GM10248 (cell line): ENCODE data around the gene NFE2L1.

Source experiments
- CTCF ChIA-PET: fragments of 300-600 bp; sonication (Branson Sonifier 250); formaldehyde crosslinking; extraction: SDS; loops from one replicate; lab custom pipeline; 2021; ENCODE audit warnings: antibody characterized with exemption; lab: Yijun Ruan, JAX
- POLR2A ChIA-PET: fragments of 350-650 bp; sonication (Branson Sonifier 250); formaldehyde crosslinking; extraction: SDS; loops from one replicate; lab custom pipeline; 2020; ENCODE audit warnings: antibody characterized with exemption; lab: Yijun Ruan, JAX
- DNase-seq: peaks from one replicate; pipeline ENCODE4 v3.0.0; 2012; ENCODE audit errors: extremely low spot score
- TF ChIP-seq, protein P1 (sequence below): IDR thresholded peaks from 2 replicates; pipeline ENCODE4 v1.5.1; 2012; ENCODE audit warnings: mild to moderate bottlenecking, low read depth; ENCODE audit errors: extremely low read depth, missing control alignments, control extremely low read depth

NFE2L1 gene

DNA sequence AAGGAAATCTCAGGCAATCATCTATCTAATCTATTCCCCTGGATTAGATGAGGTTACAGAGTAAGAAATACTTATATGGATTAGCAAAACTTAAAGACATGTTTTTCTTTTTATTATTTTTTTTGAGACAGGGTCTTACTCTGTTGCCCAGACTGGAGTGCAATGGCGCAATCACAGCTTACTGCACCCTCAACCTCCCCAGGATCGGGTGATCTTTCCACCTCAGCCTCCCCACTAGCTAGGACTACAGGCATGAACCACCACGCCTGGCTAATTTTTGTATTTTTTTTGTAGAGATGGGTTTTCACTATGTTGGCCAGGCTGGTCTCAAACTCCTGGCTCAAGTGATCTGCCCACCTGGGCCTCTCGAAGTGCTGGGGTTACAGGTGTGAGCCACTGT, 3.3 kb upstream of the NFE2L1 start:
- POLR2A ChIA-PET, result interaction anchor here (0.8 kb wide), 1 partner anchor 10 kb away, joined by 19 read pairs; no protein-coding TSS in a partner anchor
- DNase-seq, result no peak
- TF ChIP-seq, protein P1, sequence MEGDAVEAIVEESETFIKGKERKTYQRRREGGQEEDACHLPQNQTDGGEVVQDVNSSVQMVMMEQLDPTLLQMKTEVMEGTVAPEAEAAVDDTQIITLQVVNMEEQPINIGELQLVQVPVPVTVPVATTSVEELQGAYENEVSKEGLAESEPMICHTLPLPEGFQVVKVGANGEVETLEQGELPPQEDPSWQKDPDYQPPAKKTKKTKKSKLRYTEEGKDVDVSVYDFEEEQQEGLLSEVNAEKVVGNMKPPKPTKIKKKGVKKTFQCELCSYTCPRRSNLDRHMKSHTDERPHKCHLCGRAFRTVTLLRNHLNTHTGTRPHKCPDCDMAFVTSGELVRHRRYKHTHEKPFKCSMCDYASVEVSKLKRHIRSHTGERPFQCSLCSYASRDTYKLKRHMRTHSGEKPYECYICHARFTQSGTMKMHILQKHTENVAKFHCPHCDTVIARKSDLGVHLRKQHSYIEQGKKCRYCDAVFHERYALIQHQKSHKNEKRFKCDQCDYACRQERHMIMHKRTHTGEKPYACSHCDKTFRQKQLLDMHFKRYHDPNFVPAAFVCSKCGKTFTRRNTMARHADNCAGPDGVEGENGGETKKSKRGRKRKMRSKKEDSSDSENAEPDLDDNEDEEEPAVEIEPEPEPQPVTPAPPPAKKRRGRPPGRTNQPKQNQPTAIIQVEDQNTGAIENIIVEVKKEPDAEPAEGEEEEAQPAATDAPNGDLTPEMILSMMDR, result no peak
- CTCF ChIA-PET, result interaction anchor here (0.7 to 3.0 kb wide), 5 partner anchors 9 to 32 kb away, joined by 3 to 29 read pairs (median 6); no protein-coding TSS in a partner anchor

DNA sequence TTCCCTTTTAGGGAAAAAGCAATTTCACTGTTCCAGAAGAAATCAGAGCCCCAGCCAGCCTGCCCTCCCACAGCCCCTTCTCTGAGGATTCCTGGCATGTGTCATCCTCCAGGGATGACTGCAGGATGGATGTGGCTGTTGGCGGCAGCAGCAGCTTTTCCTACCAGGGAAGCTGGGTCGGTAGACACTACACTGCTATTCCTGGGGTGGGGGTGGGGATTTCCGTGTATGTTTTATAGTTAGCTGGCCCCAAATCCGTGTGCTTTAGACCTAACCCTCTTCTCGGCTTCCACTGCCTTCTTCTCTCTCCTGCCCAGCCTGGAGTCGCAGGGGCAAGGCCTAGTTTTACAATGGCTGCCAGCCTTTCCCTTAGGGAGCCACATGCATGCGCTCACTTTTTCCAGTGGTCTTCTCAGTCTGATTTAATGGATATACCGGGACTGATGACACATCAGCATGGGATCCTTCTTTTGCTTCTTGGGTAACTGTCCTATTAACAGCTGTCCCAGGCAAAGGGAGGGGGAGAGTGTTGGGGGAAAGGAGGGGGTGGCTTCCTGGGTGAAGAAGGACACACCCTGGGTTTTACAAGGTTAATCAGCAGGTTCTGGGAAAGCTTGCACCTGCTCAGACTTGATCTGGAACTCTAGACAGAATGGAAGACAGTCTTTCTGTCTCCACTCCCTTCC, 2.7 kb upstream of the NFE2L1 start:
- TF ChIP-seq, protein P1, result no peak
- POLR2A ChIA-PET, result no interaction called here
- CTCF ChIA-PET, result interaction anchor here (0.7 to 4.2 kb wide), 7 partner anchors 9 to 85 kb away, joined by 3 to 29 read pairs (median 5); no protein-coding TSS in a partner anchor
- DNase-seq, result no peak

DNA sequence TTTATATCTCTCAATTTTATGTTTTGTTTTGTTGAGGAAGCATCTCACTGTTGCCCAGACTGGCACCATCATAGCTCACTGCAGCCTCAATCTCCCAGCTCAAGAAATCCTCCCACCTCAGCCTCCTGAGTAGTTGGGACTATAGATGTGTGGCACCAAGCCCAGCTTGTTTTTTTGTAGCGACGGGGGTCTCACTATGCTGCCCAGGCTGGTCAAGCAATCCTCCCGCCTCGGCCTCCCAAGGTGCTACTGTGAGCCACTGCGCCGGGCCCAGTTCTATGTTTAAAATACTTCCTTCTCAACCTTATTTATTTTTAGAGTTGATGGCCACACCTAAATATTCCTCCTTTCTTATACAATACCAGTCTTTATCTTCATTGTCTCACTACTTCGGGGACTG, 1.9 kb upstream of the NFE2L1 start:
- DNase-seq, result no peak
- POLR2A ChIA-PET, result no interaction called here
- TF ChIP-seq, protein P1, result no peak
- CTCF ChIA-PET, result interaction anchor here (0.7 to 5.4 kb wide), 11 partner anchors 8 to 84 kb away, joined by 3 to 45 read pairs (median 5); no protein-coding TSS in a partner anchor

DNA sequence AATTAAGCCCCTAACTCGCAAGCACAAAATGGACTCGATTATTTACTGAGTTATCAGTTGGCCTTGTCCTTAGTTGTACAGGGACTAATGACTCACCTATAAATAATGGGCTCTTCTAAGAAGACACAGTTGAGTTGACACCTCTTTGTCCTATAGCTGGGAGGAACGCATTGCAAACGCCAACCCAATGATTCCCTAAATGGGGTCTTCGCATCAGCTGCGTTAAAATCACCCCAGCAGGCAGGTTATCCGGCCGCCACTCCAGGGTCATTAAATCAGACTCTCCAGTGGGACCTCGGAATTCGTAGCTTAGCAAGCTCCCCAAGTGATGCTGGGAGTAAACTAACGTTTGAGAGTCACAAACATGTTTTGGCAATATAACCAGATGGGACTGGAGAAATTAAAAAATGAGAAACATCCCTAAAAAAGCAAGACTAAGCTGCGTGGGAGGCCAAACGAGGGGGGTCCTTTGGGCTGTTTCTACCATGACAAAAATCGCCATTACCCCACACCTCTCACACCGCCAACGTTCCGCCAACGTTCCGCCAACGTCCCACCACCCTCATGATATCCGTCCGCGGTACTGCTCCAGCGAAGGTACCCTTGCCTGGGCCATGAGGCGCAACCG, 932 bp upstream of the NFE2L1 start:
- ChIA-PET CTCF (interaction anchor here (1.1 to 5.4 kb wide), 10 partner anchors 9 to 72 kb away, joined by 3 to 45 read pairs (median 8); partner anchors contain the start of gene COPZ2), POLR2A (interaction anchor here (0.5 kb wide), 1 partner anchor 42 kb away, joined by 4 read pairs; no protein-coding TSS in a partner anchor)
- TF ChIP-seq, protein P1, result no peak
- no peak for DNase-seq

DNA sequence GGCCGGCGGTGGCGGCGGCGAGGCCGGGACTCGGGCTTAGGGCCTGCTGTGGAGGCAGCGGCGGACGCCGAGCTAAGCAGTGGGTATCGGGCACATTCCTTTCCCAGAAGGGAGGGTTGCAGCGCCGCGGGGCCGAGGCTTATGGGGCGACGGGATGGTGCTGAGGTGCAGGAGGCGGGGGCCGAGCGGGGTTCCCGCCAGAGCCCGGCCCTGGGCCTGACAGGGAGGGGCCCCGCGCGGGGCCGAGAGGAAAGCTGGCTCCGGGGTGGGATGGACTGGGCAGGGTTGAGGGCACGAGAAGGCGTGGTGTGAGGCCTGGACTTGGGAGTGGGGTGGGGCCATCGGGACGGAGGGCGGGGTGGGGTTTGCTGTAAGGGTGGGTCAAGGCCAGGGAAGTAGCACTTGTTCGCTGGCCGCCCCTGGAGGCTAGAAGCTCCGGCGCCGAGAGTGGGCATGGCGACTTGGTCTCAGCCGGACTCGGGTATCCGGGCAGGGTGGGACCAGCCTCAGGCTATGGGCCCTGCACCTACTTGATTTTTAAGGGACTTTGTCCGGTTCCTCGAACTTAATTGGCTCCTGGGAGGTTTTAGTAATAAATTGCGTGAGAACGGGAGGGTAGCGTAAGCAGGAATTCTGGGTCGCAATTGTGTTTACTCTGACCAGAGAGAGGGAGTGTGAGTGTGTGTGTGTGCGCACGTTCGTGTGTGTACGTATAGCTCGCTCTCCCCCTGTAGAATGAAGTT, 396 bp downstream of the NFE2L1 start:
- POLR2A ChIA-PET, result interaction anchor here (0.5 to 2.3 kb wide), 5 partner anchors 10 to 49 kb away, joined by 4 to 18 read pairs (median 5); no protein-coding TSS in a partner anchor
- TF ChIP-seq, protein P1, result no peak
- peak; percentile 76 for DNase-seq
- CTCF ChIA-PET, result interaction anchor here (0.8 to 5.4 kb wide), 13 partner anchors 10 to 70 kb away, joined by 3 to 45 read pairs (median 7); partner anchors contain the start of gene COPZ2

DNA sequence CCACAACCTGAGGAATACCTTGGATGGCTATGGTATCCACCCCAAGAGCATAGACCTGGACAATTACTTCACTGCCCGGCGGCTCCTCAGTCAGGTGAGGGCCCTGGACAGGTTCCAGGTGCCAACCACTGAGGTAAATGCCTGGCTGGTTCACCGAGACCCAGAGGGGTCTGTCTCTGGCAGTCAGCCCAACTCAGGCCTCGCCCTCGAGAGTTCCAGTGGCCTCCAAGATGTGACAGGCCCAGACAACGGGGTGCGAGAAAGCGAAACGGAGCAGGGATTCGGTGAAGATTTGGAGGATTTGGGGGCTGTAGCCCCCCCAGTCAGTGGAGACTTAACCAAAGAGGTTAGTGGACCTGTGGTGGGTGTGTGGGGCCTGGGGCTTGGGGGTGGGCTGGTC, 3.1 kb downstream of the NFE2L1 start:
- TF ChIP-seq, protein P1, result no peak
- POLR2A ChIA-PET, result no interaction called here
- CTCF ChIA-PET, result interaction anchor here (5.4 kb wide), 1 partner anchor 25 kb away, joined by 45 read pairs; no protein-coding TSS in a partner anchor
- no peak for DNase-seq
